Measurements from ENCODE around the gene FBXL3.
"Not testable (repeated sequence)": the region's sequence is repeated elsewhere in the genome, so short reads cannot be mapped to it uniquely, and the experiment has no call there.

The FBXL3 gene

GRCh38 chr13:77014906-77015685, 11.9 kb downstream of the FBXL3 start:
- H3K4me1 Mint-ChIP-seq (ENCODE audit: low read depth), result peaks cover 24% of the 10 kb centered on the region
- no peak overlapping the region for H3K4me3 Mint-ChIP-seq
- H3K27me3 Mint-ChIP-seq, result no peaks in the 10 kb centered on the region
- intact Hi-C loops (cut with micrococcal nuclease), result no loop called here
- H3K27ac Mint-ChIP-seq, result no peak overlapping the region
- no peaks in the 10 kb centered on the region for H3K9me3 Mint-ChIP-seq
- H3K36me3 Mint-ChIP-seq (ENCODE audit: low read depth), result peaks cover 68% of the 10 kb centered on the region

GRCh38 chr13:77013853-77014542, 13.0 kb downstream of the FBXL3 start:
- Mint-ChIP-seq H3K4me1 (ENCODE audit: low read depth) (peaks cover 24% of the 10 kb centered on the region), H3K27me3 (no peaks in the 10 kb centered on the region), H3K9me3 (no peaks in the 10 kb centered on the region), H3K4me3 (no peak overlapping the region), H3K27ac (no peak overlapping the region), H3K36me3 (ENCODE audit: low read depth) (peaks cover 79% of the 10 kb centered on the region)
- intact Hi-C loops (cut with micrococcal nuclease), result no loop called here

- H3K4me1 Mint-ChIP-seq (ENCODE audit: low read depth), result peaks cover 15% of the 10 kb centered on the region
- intact Hi-C loops (cut with micrococcal nuclease); H3K4me3 Mint-ChIP-seq; H3K27ac Mint-ChIP-seq; H3K27me3 Mint-ChIP-seq; H3K9me3 Mint-ChIP-seq: not testable (repeated sequence)
- peaks cover 78% of the 10 kb centered on the region for H3K36me3 Mint-ChIP-seq (ENCODE audit: low read depth)
Observed at GRCh38 chr13:77009719-77010118, 17.2 kb downstream of the FBXL3 start.

- H3K36me3 Mint-ChIP-seq (ENCODE audit: low read depth), result peaks cover 78% of the 10 kb centered on the region
- peaks cover 8% of the 10 kb centered on the region for H3K4me1 Mint-ChIP-seq (ENCODE audit: low read depth)
- H3K4me3 Mint-ChIP-seq, result no peak overlapping the region
- no peaks in the 10 kb centered on the region for H3K27me3 Mint-ChIP-seq
- intact Hi-C loops (cut with micrococcal nuclease), result no loop called here
- H3K27ac Mint-ChIP-seq, result no peak overlapping the region
- no peaks in the 10 kb centered on the region for H3K9me3 Mint-ChIP-seq
Observed at GRCh38 chr13:77009011-77009410, 17.9 kb downstream of the FBXL3 start.

GRCh38 chr13:77008337-77008736, 18.6 kb downstream of the FBXL3 start:
- intact Hi-C loops (cut with micrococcal nuclease); H3K27ac Mint-ChIP-seq; H3K4me3 Mint-ChIP-seq; H3K4me1 Mint-ChIP-seq (ENCODE audit: low read depth); H3K27me3 Mint-ChIP-seq; H3K9me3 Mint-ChIP-seq: not testable (repeated sequence)
- peaks cover 78% of the 10 kb centered on the region for H3K36me3 Mint-ChIP-seq (ENCODE audit: low read depth)

GRCh38 chr13:77002590-77003190, 24.3 kb downstream of the FBXL3 start:
- Mint-ChIP-seq H3K9me3 (no peaks in the 10 kb centered on the region), H3K27me3 (no peaks in the 10 kb centered on the region), H3K27ac (no peak overlapping the region), H3K4me1 (ENCODE audit: low read depth) (peaks cover 6% of the 10 kb centered on the region), H3K36me3 (ENCODE audit: low read depth) (peaks cover 69% of the 10 kb centered on the region), H3K4me3 (no peak overlapping the region)
- intact Hi-C loops (cut with micrococcal nuclease), result loop anchor here (5.0 kb wide), 1 partner anchor 175 kb away; no protein-coding TSS in a partner anchor

GRCh38 chr13:77001963-77002587, 24.9 kb downstream of the FBXL3 start:
- no peaks in the 10 kb centered on the region for H3K9me3 Mint-ChIP-seq
- H3K27ac Mint-ChIP-seq, result no peak overlapping the region
- no peak overlapping the region for H3K4me3 Mint-ChIP-seq
- H3K4me1 Mint-ChIP-seq (ENCODE audit: low read depth), result peaks cover 6% of the 10 kb centered on the region
- peaks cover 69% of the 10 kb centered on the region for H3K36me3 Mint-ChIP-seq (ENCODE audit: low read depth)
- intact Hi-C loops (cut with micrococcal nuclease), result loop anchor here (5.0 kb wide), 1 partner anchor 175 kb away; no protein-coding TSS in a partner anchor
- no peaks in the 10 kb centered on the region for H3K27me3 Mint-ChIP-seq

GRCh38 chr13:77001540-77001939, 25.4 kb downstream of the FBXL3 start:
- H3K36me3 Mint-ChIP-seq (ENCODE audit: low read depth), result peaks cover 69% of the 10 kb centered on the region
- no peaks in the 10 kb centered on the region for H3K27me3 Mint-ChIP-seq
- H3K4me3 Mint-ChIP-seq, result no peak overlapping the region
- intact Hi-C loops (cut with micrococcal nuclease), result loop anchor here (5.0 kb wide), 1 partner anchor 176 kb away; no protein-coding TSS in a partner anchor
- H3K27ac Mint-ChIP-seq, result no peak overlapping the region
- H3K4me1 Mint-ChIP-seq (ENCODE audit: low read depth), result peaks cover 6% of the 10 kb centered on the region
- H3K9me3 Mint-ChIP-seq, result no peaks in the 10 kb centered on the region

- intact Hi-C loops (cut with micrococcal nuclease), result loop anchor here (5.0 kb wide), 1 partner anchor 177 kb away; no protein-coding TSS in a partner anchor
- H3K27ac Mint-ChIP-seq, result no peak overlapping the region
Observed at GRCh38 chr13:77000475-77000874, 26.5 kb downstream of the FBXL3 start.

GRCh38 chr13:76994281-76994680, 32.7 kb downstream of the FBXL3 start:
- Mint-ChIP-seq H3K4me3 (no peak overlapping the region), H3K27ac (no peak overlapping the region), H3K27me3 (no peaks in the 10 kb centered on the region), H3K9me3 (no peaks in the 10 kb centered on the region), H3K4me1 (ENCODE audit: low read depth) (peaks cover 24% of the 10 kb centered on the region), H3K36me3 (ENCODE audit: low read depth) (peaks cover 55% of the 10 kb centered on the region)
- intact Hi-C loops (cut with micrococcal nuclease), result loop anchor here (5.0 kb wide), 1 partner anchor 1122 kb away; no protein-coding TSS in a partner anchor

More at GRCh38 chr13:77000475-77000874, 26.5 kb downstream of the FBXL3 start:
- peaks cover 79% of the 10 kb centered on the region for H3K36me3 Mint-ChIP-seq (ENCODE audit: low read depth)
- H3K9me3 Mint-ChIP-seq, result no peaks in the 10 kb centered on the region
- no peak overlapping the region for H3K4me3 Mint-ChIP-seq
- H3K27me3 Mint-ChIP-seq, result no peaks in the 10 kb centered on the region
- H3K4me1 Mint-ChIP-seq (ENCODE audit: low read depth), result peaks cover 6% of the 10 kb centered on the region

- H3K4me1 Mint-ChIP-seq (ENCODE audit: low read depth), result peaks cover 24% of the 10 kb centered on the region
- peaks cover 47% of the 10 kb centered on the region for H3K36me3 Mint-ChIP-seq (ENCODE audit: low read depth)
- H3K4me3 Mint-ChIP-seq, result peak overlapping the region; percentile 99
- no peak overlapping the region for H3K27ac Mint-ChIP-seq
- H3K27me3 Mint-ChIP-seq, result no peaks in the 10 kb centered on the region
- no peaks in the 10 kb centered on the region for H3K9me3 Mint-ChIP-seq
- intact Hi-C loops (cut with micrococcal nuclease), result loop anchor here (2.0 to 5.0 kb wide), 2 partner anchors 33 to 1121 kb away; partner anchors contain the start of gene FBXL3
Observed at GRCh38 chr13:76993473-76993872, 33.5 kb downstream of the FBXL3 start.

GRCh38 chr13:76993021-76993420, 33.9 kb downstream of the FBXL3 start:
- no peaks in the 10 kb centered on the region for H3K27me3 Mint-ChIP-seq
- H3K4me3 Mint-ChIP-seq, result peak overlapping the region; percentile 99
- intact Hi-C loops (cut with micrococcal nuclease), result loop anchor here (2.0 to 5.0 kb wide), 2 partner anchors 34 to 1121 kb away; partner anchors contain the start of gene FBXL3
- H3K36me3 Mint-ChIP-seq (ENCODE audit: low read depth), result peaks cover 42% of the 10 kb centered on the region
- no peaks in the 10 kb centered on the region for H3K9me3 Mint-ChIP-seq
- H3K27ac Mint-ChIP-seq, result peak overlapping the region; percentile 99
- H3K4me1 Mint-ChIP-seq (ENCODE audit: low read depth), result peaks cover 24% of the 10 kb centered on the region

GRCh38 chr13:76992548-76993001, 34.4 kb downstream of the FBXL3 start:
- peak overlapping the region; percentile 99 for H3K27ac Mint-ChIP-seq
- intact Hi-C loops (cut with micrococcal nuclease), result loop anchor here (2.0 to 5.0 kb wide), 2 partner anchors 34 to 1120 kb away; partner anchors contain the start of gene FBXL3
- peaks cover 24% of the 10 kb centered on the region for H3K4me1 Mint-ChIP-seq (ENCODE audit: low read depth)
- H3K27me3 Mint-ChIP-seq, result no peaks in the 10 kb centered on the region
- H3K9me3 Mint-ChIP-seq, result no peaks in the 10 kb centered on the region
- H3K4me3 Mint-ChIP-seq, result peak overlapping the region; percentile 99
- H3K36me3 Mint-ChIP-seq (ENCODE audit: low read depth), result peaks cover 38% of the 10 kb centered on the region

Measured in dendritic cell treated with granulocyte-macrophage colony-stimulating factor and Interleukin-4, amounts not matched to agents 40 ng/mL and 50 ng/mL, for 4 days (primary cell).